HCT116 (cell line): ENCODE results near the gene FAM110A. TPM values are rescaled to one million over a fixed set of nuclear protein-coding genes. Genes with fewer than 3 reads are reported as not detected.

Experiments used
- ATAC-seq: fragments of 200-7000 bp; cut with Tn5 transposase; 2 replicates; pipeline ENCODE4 v1.9.1; 2020; ENCODE audit warnings: mild to moderate bottlenecking, moderate library complexity
- BruUV-seq: library from RNA; stranded (reverse); fragments of 400-500 nt; replicated peaks from 2 replicates; lab custom pipeline; 2021; lab: Mats Ljungman, UMichigan
- CTCF ChIA-PET: fragments of 300-600 bp; sonication (Branson Sonifier 250); formaldehyde crosslinking; loops from one replicate; lab custom pipeline; 2021; ENCODE audit warnings: antibody characterized with exemption; lab: Charles Lee
- POLR2A ChIA-PET: fragments of 300-600, 350-600 bp; sonication (Branson Sonifier 250); formaldehyde crosslinking; loops from one replicate; lab custom pipeline; 2021; ENCODE audit warnings: antibody characterized with exemption; lab: Charles Lee
- RAD21 ChIA-PET, 2 experiments: fragments of 300-600 bp; sonication (Branson Sonifier 250); formaldehyde crosslinking; loops; one replicate each; lab custom pipeline; 2023; ENCODE audit warnings: low total read pairs in 2 of 2; ENCODE audit not compliant: uncharacterized antibody in 2 of 2, unreplicated experiment in 2 of 2, low non-redundant PET in 1 of 2; lab: Charles Lee
- DNase-seq: peaks from one replicate; pipeline ENCODE4 v3.0.0-alpha.2; 2010; ENCODE audit warnings: low read depth, low spot score
- H2AFZ ChIP-seq: fragments of 200-600 bp; shearing (Covaris generic), sonication (generic); 2 replicates; pipeline ENCODE4 v1.6.1; 2017; ENCODE audit warnings: low read depth, mixed run types, mixed read lengths, antibody characterized with exemption, low read length; ENCODE audit not compliant: poor library complexity, severe bottlenecking
- H3K27ac ChIP-seq: 2 replicates; pipeline ENCODE4 v1.5.1; 2012; ENCODE audit warnings: low read depth, low read length
- H3K27me3 ChIP-seq: fragments of 200-600 bp; sonication (generic); 2 replicates; pipeline ENCODE4 v1.6.1; 2016; ENCODE audit warnings: mixed run types, low read length, mixed read lengths; ENCODE audit not compliant: insufficient read depth
- H3K36me3 ChIP-seq, 2 experiments: fragments of 200-500 bp in 1 of 2; fragments of 200-600 bp in 1 of 2; sonication (Bioruptor generic) in 1 of 2; sonication (generic) in 1 of 2; 2 replicates each; pipeline versions ENCODE4 v1.5.1 to v1.6.1; 2014 to 2016; ENCODE audit warnings: low read length in 2 of 2, inconsistent platforms in 1 of 2, mixed read lengths in 1 of 2, mixed run types in 1 of 2; ENCODE audit not compliant: insufficient read depth in 2 of 2, control insufficient read depth in 1 of 2
- H3K4me1 ChIP-seq, 2 experiments: fragments of 200-600 bp in 1 of 2; sonication (generic) in 1 of 2; 2 replicates each; pipeline versions ENCODE4 v1.5.1 to v1.6.1; 2012 to 2017; ENCODE audit warnings: low read length in 2 of 2, inconsistent platforms in 1 of 2, mild to moderate bottlenecking in 1 of 2, mixed read lengths in 1 of 2, mixed run types in 1 of 2, moderate library complexity in 1 of 2; ENCODE audit not compliant: insufficient read depth in 2 of 2, control insufficient read depth in 1 of 2
- H3K4me2 ChIP-seq: fragments of 200-600 bp; sonication (generic); 2 replicates; pipeline ENCODE4 v1.6.1; 2017; ENCODE audit warnings: mixed run types, low read length, mixed read lengths
- H3K4me3 ChIP-seq, 2 experiments: fragments of 200-600 bp in 1 of 2; sonication (generic) in 1 of 2; replicated peaks in 1 of 2; 2 replicates each; pipeline ENCODE4 v1.5.1; 2011 to 2016; ENCODE audit warnings: low read length in 2 of 2, control low read depth in 1 of 2, low read depth in 1 of 2, mild to moderate bottlenecking in 1 of 2, mixed read lengths in 1 of 2, mixed run types in 1 of 2
- H3K79me2 ChIP-seq: fragments of 200-600 bp; sonication (generic); 2 replicates; pipeline ENCODE4 v1.6.1; 2017; ENCODE audit warnings: mild to moderate bottlenecking, mixed run types, low read length, moderate library complexity, mixed read lengths; ENCODE audit not compliant: insufficient read depth
- H3K9ac ChIP-seq: fragments of 200-600 bp; sonication (generic); 2 replicates; pipeline ENCODE4 v1.6.1; 2016; ENCODE audit warnings: low read length, mixed read lengths
- H3K9me2 ChIP-seq: fragments of 200-600 bp; sonication (generic), shearing (Covaris generic); 2 replicates; pipeline ENCODE4 v1.6.1; 2017; ENCODE audit warnings: mixed run types, mild to moderate bottlenecking, moderate library complexity; ENCODE audit not compliant: insufficient read depth
- H3K9me3 ChIP-seq, 2 experiments: fragments of 200-500 bp in 1 of 2; fragments of 200-600 bp in 1 of 2; sonication (Bioruptor generic) in 1 of 2; sonication (generic) in 1 of 2; 2 replicates each; pipeline ENCODE4 v1.6.1; 2014 to 2017; ENCODE audit warnings: low read length in 2 of 2, mixed read lengths in 2 of 2, inconsistent platforms in 1 of 2, low read depth in 1 of 2, mild to moderate bottlenecking in 1 of 2, mixed run types in 1 of 2, moderate library complexity in 1 of 2; ENCODE audit not compliant: control insufficient read depth in 1 of 2, insufficient read depth in 1 of 2
- H4K20me1 ChIP-seq: fragments of 200-600 bp; sonication (generic), shearing (Covaris generic); 2 replicates; pipeline ENCODE4 v1.6.1; 2017; ENCODE audit warnings: mixed run types, mild to moderate bottlenecking, moderate library complexity; ENCODE audit not compliant: insufficient read depth
- CBX3 ChIP-seq: IDR thresholded peaks from 2 replicates; pipeline ENCODE4 v1.6.1; 2012; ENCODE audit warnings: low read depth
- CEBPB ChIP-seq: IDR thresholded peaks from 2 replicates; pipeline ENCODE4 v1.6.1; 2012; ENCODE audit warnings: low read depth
- EGR1 ChIP-seq: IDR thresholded peaks from 2 replicates; pipeline ENCODE4 v1.6.1; 2012; ENCODE audit warnings: low read depth
- EZH2phosphoT487 ChIP-seq: fragments of 200-600 bp; IDR thresholded peaks from 2 replicates; pipeline ENCODE4 v1.6.1; 2018; ENCODE audit warnings: antibody characterized with exemption, borderline replicate concordance
- FOSL1 ChIP-seq: IDR thresholded peaks from 2 replicates; pipeline ENCODE4 v1.6.1; 2012; ENCODE audit warnings: low read depth
- JUND ChIP-seq: IDR thresholded peaks from 2 replicates; pipeline ENCODE4 v1.6.1; 2012
- MAX ChIP-seq: IDR thresholded peaks from 2 replicates; pipeline ENCODE4 v1.6.1; 2012
- POLR2AphosphoS5 ChIP-seq: IDR thresholded peaks from 2 replicates; pipeline ENCODE4 v1.6.1; 2011; ENCODE audit warnings: mild to moderate bottlenecking, low read depth, low read length, moderate library complexity
- REST ChIP-seq: IDR thresholded peaks from 2 replicates; pipeline ENCODE4 v1.6.1; 2012; ENCODE audit warnings: low read depth
- SIN3A ChIP-seq: IDR thresholded peaks from 2 replicates; pipeline ENCODE4 v1.6.1; 2012; ENCODE audit warnings: low read depth
- SRF ChIP-seq: IDR thresholded peaks from 2 replicates; pipeline ENCODE4 v1.6.1; 2012; ENCODE audit warnings: low read depth
- TCF7L2 ChIP-seq: IDR thresholded peaks from 2 replicates; pipeline ENCODE4 v1.7.0; 2011; ENCODE audit warnings: borderline replicate concordance, inconsistent platforms; ENCODE audit not compliant: insufficient read depth, insufficient read length; ENCODE audit errors: extremely low read depth
- YY1 ChIP-seq: IDR thresholded peaks from 2 replicates; pipeline ENCODE4 v1.6.1; 2011; ENCODE audit warnings: low read length, low read depth, moderate library complexity, mild to moderate bottlenecking; ENCODE audit not compliant: insufficient replicate concordance; ENCODE audit errors: extremely low read depth
- ZFX ChIP-seq: fragments of 450-650 bp; IDR thresholded peaks from 2 replicates; pipeline ENCODE4 v1.6.1; 2017
- intact Hi-C: fragments of 100-400 bp; cut with micrococcal nuclease; formaldehyde crosslinking; loops from 2 replicates; pipeline ENCODE4 v1.10.0; 2022
- total RNA-seq: library from RNA; stranded (reverse); gene quantifications from one replicate; pipeline ENCODE4 v1.2.1, GENCODE V29; 2021; ENCODE audit not compliant: unreplicated experiment
- TF ChIP-seq, protein P1 (sequence below): IDR thresholded peaks from 2 replicates; pipeline ENCODE4 v1.6.1; 2011; ENCODE audit warnings: mild to moderate bottlenecking, low read length, moderate library complexity; ENCODE audit not compliant: insufficient replicate concordance; ENCODE audit errors: extremely low read depth

The FAM110A gene
- total RNA-seq, 1 experiment from 2014 or later, result 26.4 TPM

DNA sequence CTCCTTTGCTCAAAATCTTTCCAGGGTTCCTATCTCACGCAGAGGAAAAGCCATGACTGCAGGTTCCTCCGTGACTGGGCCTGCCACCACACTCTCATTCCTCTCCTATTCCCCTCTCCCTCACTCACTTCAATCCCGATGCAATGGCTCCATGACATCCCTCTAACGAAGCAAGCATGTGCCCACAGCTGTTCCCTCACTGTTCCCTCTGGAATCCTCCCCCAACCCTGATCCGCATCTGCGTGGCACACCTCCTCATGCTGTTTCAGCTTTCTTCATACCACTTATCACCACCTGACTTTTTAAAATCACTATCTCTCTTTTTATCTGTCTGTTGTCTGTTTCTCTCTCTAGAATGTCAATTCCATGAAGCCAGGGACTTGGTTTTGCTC, 57.1 kb downstream of the FAM110A start:
- no peaks in the 10 kb centered on the region for H3K4me1 ChIP-seq
- H4K20me1 ChIP-seq, result no peaks in the 10 kb centered on the region
- no peak for DNase-seq
- no peak overlapping the region for H2AFZ ChIP-seq
- no peaks in the 10 kb centered on the region for H3K79me2 ChIP-seq
- H3K9me2 ChIP-seq, result no peaks in the 10 kb centered on the region
- H3K36me3 ChIP-seq, result no peaks in the 10 kb centered on the region
- CTCF ChIA-PET, result no interaction called here
- H3K4me3 ChIP-seq, result no peak overlapping the region
- no peaks in the 10 kb centered on the region for H3K27me3 ChIP-seq
- no peak overlapping the region for H3K27ac ChIP-seq
- no peaks in the 10 kb centered on the region for H3K9me3 ChIP-seq
- no TSS peak for BruUV-seq
- POLR2A ChIA-PET, result interaction anchor here (1.3 kb wide), 1 partner anchor 11 kb away, joined by 3 read pairs; no protein-coding TSS in a partner anchor
- no peak overlapping the region for H3K9ac ChIP-seq
- intact Hi-C loops, result no loop called here
- ATAC-seq, result no peak
- RAD21 ChIA-PET, result no interaction called here
- H3K4me2 ChIP-seq, result no peak overlapping the region
- TF ChIP-seq SRF (no peak), ZFX (no peak), REST (no peak), SIN3A (no peak), CBX3 (no peak), YY1 (no peak), TCF7L2 (no peak), FOSL1 (no peak), POLR2AphosphoS5 (no peak), EZH2phosphoT487 (no peak), JUND (no peak), EGR1 (no peak), MAX (no peak), CEBPB (no peak)
- TF ChIP-seq, protein P1, sequence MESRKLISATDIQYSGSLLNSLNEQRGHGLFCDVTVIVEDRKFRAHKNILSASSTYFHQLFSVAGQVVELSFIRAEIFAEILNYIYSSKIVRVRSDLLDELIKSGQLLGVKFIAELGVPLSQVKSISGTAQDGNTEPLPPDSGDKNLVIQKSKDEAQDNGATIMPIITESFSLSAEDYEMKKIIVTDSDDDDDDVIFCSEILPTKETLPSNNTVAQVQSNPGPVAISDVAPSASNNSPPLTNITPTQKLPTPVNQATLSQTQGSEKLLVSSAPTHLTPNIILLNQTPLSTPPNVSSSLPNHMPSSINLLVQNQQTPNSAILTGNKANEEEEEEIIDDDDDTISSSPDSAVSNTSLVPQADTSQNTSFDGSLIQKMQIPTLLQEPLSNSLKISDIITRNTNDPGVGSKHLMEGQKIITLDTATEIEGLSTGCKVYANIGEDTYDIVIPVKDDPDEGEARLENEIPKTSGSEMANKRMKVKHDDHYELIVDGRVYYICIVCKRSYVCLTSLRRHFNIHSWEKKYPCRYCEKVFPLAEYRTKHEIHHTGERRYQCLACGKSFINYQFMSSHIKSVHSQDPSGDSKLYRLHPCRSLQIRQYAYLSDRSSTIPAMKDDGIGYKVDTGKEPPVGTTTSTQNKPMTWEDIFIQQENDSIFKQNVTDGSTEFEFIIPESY, result no peak
- TF ChIP-seq, all 23 proteins: peak for 0
